HepG2 (cell line): ENCODE results near the gene MSI2.

Experiments
- RARG ChIP-seq: sonication (generic); formaldehyde crosslinking; IDR thresholded peaks from 2 replicates; pipeline ENCODE4 v1.4.0; 2020; ENCODE audit warnings: low read depth, mild to moderate bottlenecking, missing genetic modification reagents
- ZNF33B ChIP-seq: sonication (generic); formaldehyde crosslinking; IDR thresholded peaks from 2 replicates; pipeline ENCODE4 v1.5.1; 2020; ENCODE audit warnings: mild to moderate bottlenecking, missing genetic modification reagents

DNA sequence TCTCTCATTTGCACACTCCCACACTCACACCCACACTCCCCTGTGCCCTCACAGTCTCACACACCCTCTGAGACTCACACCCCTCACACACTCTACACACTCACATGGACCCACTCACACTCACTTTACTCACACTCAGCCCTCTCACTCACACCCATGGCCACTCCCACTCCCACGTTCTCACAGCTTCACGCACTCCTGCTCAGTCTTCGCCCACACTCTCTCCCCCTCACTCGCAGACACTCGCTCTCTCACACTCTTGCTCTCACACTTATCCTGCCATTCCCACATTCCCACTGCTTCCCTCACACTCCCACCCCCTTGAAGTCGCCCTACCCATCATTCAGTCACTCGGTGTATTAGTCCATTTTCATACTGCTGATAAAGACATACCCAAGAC, 440.9 kb downstream of the MSI2 start:
- no peak for TF ChIP-seq RARG (CRISPR knock-in tag)
- no peak for TF ChIP-seq ZNF33B (CRISPR knock-in tag)
